Activated gamma-delta T cell treated with Interleukin-2 at 50 U/mL for 16 hours (primary cell): ENCODE results near the gene CCDC158.
"Not testable (repeated sequence)": the region's sequence is repeated elsewhere in the genome, so short reads cannot be mapped to it uniquely, and the experiment has no call there.

Experiments used
- DNase-seq: peaks from one replicate; pipeline ENCODE4 v3.0.0-alpha.2; 2020

Gene CCDC158

DNA sequence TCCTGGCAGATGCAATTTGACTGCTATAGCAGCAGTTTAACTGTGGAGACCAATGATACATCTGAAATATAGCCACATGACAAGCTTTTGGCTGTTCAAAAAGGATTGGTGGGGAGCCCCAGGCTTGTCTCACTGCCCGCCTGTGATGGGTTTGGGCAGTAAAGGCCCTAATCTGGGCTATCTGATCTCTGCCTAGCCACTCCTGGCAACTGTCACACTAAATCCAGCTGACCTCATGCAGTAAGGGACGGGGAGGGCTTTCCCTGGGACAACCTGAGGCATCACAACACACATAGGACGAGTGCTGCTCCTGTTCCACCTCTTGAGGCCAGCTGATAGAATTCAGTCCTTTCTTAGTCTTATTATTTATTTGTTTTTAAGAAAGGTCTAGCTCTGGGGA, 56.2 kb downstream of the CCDC158 start:
- no peak for DNase-seq

- DNase-seq: no peak
Observed at GRCh38 chr4:76363556-76364290, 57.2 kb downstream of the CCDC158 start.

- DNase-seq: no peak
Observed at GRCh38 chr4:76361689-76362412, 59.1 kb downstream of the CCDC158 start.

- DNase-seq: not testable (repeated sequence)
Observed at GRCh38 chr4:76359881-76360466, 61.0 kb downstream of the CCDC158 start.

DNA sequence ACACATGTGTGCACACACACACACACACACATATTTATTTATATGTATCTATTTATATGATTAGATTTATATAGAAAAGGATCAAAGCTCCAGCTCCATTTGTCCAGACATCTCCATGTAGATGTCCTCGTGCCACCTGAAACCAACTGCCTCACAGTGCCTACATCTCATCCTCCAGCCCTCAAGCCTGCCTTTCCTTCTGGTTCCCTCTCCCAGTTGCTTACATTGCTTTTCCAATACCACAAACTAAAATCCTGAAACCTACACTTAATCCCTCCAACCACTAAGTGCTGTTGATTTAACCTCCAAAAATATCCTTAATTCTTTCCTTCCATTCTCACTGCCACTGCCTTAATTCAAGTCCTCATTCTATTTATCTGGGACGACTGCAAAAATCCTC, 63.0 kb downstream of the CCDC158 start:
- no peak for DNase-seq

GRCh38 chr4:76354517-76355473, 66.1 kb downstream of the CCDC158 start:
- peak; percentile 33 for DNase-seq

DNA sequence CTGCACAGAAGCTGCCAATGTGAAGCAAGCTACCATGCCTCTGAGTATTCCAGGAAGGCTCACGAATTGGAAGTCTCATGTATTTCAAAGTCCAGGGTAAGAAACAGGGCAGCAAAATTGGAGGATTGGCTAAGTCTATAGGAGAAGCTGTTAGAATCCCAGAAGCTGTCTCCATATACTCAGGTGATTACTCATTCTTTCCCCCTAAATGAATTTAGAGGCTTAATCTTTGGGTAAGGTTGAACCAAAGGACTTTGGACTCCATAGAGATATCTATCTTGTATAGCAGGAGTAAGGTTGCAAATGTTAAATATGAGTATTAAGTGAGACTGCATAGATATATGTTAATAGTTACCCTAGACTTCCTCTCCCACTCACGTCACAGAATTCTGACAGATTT, 78.1 kb downstream of the CCDC158 start:
- DNase-seq: no peak

- no peak for DNase-seq
Observed at GRCh38 chr4:76342191-76342590, 78.8 kb downstream of the CCDC158 start.

DNA sequence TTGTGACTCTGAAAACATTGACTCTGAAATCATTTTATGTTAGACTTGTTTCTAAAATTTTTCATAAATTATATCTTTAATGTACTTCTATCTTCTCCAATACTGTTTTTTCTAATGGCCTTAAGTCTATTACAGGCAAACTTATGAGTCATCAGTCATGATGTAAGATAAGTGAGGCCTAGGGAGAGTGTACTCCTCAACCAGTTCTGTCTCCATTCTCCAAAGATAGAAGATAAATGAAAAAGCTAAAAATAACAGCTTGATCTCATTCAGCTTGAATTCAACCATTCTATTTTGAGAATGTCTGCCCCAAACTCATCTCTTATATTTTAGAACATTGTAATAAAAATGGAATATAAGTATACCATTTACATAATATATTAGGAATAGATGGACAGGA, 79.9 kb downstream of the CCDC158 start:
- no peak for DNase-seq

DNA sequence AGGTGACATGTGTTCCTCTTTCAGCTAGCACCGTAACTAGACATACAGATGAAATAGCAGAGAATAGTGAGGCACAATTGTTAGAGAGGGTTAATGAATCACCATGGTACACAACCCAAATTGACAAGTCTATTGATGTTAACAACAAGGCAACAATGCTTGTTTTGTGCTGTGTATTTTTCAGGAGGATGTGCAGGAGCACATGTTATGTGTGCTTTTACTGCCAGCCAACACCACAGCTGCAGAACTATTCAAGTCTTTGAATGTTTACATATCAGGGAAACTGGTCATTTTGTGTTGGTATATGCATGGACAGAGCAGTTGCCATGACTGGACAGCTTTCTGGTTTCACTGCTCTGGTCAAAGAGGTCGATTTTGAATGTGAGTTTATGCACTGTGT, 81.6 kb downstream of the CCDC158 start:
- no peak for DNase-seq

DNA sequence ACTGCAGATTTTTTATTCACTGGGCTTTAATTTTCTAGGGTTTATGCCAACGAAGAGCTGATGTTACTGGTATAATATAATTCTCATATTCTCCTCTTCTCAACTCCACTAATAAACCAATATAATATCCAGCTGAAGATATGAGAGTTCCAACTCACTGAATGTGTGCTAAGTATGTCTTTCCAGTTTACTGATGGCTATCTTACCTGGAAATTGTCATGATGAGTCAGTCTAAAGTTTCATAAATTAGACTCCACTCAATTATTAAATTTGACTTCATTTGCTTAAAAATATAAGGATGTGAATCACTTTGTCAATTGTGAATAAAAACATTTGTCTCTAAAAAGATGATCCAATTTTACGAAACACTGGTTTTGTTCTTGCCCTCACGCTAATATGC, 86.1 kb downstream of the CCDC158 start:
- no peak for DNase-seq

- DNase-seq: no peak
Observed at GRCh38 chr4:76326515-76326914, 94.4 kb downstream of the CCDC158 start.

DNA sequence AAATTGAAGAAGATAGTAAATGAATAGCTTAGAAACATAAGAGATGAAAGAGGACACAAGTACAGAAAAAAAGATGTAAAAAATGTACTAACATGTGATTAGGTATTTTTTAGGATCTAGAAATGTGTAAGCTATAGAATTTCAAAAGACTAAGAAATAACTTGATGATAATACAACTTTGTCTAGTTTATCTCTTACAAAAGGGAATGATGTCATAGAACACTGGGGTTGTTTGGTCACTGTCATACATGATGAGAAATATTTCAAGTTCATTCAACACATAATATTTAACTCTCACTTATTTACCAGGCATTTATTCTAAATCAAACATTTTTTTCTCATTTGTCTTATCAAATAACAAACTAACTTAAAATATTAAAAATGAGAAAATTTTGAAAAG, 95.9 kb downstream of the CCDC158 start:
- DNase-seq: no peak

DNA sequence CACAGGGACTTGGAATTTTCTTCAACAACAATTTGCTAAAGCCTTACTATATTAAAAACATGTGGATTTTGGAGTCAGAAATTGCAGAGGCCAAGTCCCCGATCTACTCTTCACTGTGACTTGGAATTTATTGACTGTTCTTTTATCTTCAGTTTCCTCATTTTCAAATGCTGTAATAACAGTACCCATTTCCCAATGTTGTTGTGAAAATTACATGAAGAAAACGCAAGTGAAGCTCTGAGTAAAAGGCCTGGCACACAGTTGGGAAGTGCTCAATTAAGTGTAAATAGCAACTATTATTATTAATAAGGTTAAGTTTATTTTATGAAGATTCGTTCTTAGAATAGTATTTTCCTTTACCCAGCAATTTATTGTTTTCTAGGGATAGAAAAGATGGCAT, 98.7 kb downstream of the CCDC158 start:
- no peak for DNase-seq

GRCh38 chr4:76316131-76316530, 104.8 kb downstream of the CCDC158 start:
- no peak for DNase-seq

DNA sequence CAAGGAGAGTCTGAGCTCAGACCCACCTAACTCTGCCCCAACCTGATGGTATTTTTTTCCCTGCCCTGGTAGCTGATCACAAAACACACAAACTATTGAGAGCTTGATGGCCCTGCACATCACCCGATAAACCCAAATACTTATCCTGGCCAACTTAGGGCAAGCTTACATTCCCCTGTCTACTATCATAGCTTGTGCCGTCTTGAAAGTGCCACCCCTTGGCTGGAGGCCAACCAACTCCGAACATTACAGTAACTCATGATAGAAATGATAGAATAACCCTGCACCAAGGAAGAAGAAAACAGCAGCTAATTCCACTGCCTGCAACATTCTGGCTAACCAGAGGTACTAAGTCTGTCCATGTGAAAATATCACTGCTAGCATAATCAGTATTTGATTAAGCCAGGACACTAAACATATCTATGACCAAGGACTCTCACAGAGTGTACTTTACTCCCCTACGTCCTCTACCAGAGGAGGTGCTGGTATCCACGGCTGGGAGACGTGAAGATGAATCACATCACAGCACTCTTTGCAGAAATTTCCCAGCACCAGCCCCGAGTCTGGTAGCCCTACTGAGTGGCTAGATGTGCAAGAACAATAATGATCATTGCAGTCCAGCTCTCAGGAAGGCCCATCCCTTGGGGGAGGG, 105.5 kb downstream of the CCDC158 start:
- DNase-seq: no peak

DNA sequence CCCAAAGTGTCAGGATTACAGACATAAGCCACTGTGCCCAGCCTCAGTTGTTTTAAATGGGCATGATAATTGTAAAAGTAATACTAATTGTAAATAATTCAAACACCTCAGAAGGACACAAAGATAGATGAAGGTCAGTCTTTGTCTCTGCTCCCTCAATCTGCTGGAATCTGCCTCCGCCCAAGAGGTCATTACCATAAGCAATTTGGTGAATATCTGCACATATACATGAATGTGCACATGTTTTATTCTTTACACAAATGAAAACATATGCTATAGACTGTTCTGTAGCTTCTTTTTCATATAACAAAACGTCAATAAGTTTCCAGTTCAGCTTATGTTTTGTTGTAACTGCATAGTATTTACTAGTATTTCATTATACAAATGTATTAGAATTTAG, 107.4 kb downstream of the CCDC158 start:
- DNase-seq: no peak

- DNase-seq: no peak
Observed at GRCh38 chr4:76312457-76312856, 108.5 kb downstream of the CCDC158 start.

- no peak for DNase-seq
Observed at GRCh38 chr4:76311896-76312331, 109.0 kb downstream of the CCDC158 start.

- no peak for DNase-seq
Observed at GRCh38 chr4:76310683-76311082, 110.3 kb downstream of the CCDC158 start.

DNA sequence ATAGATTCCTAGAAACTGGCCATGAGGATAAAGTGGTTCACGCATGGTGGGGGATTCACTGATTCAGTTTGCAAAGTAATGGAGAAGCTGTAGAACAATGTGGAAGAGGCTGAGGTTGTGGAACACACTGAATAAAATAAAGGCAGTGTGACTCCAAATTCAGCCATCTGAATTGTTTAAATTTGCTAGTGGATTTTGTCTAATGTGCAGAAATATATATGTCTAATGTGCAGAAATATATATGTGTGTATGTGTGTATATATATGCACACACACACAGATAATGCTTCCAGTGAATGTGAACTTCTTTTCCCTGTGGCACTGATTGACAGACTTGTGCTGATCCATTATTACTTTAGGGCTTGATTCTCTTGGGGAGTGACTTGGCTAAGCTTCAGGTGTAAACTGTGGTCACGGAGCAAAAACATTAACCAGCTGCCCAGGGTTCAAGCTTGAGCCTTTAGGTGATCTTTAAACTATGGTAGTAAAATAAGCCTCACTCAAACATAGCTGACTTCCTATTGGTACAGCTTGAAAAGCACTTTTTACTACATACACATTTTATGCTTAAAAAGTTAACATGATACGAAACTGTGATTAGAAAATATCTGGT, 110.9 kb downstream of the CCDC158 start:
- DNase-seq: no peak

DNA sequence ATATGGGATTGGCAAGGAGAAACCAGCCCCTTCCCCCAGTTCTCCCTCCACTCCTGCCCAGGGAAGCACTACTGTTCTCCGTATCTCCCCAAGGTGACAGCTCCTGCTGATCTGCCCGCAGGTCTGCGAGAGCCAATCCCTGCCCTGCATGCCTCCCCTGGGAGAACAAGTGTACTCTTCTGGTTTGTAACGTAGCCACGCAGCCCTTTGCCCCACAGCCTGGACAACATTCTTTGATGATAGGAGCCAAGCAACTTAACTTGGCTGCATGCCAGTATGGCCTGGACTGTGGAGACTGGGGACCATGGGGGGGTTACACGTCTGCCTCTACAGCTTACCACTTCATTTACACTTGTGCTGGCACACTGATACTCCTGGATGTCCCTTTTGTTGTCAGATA, 112.4 kb downstream of the CCDC158 start:
- DNase-seq: no peak
